ENCODE data around the gene ATAD1. TPM values are rescaled to one million over a fixed set of nuclear protein-coding genes. Genes with fewer than 3 reads are reported as not detected.

The ATAD1 gene
- total and polyA plus RNA-seq, 5 donors from 2014 or later = 31.5 to 50.1 (median 33.9) TPM

DNA sequence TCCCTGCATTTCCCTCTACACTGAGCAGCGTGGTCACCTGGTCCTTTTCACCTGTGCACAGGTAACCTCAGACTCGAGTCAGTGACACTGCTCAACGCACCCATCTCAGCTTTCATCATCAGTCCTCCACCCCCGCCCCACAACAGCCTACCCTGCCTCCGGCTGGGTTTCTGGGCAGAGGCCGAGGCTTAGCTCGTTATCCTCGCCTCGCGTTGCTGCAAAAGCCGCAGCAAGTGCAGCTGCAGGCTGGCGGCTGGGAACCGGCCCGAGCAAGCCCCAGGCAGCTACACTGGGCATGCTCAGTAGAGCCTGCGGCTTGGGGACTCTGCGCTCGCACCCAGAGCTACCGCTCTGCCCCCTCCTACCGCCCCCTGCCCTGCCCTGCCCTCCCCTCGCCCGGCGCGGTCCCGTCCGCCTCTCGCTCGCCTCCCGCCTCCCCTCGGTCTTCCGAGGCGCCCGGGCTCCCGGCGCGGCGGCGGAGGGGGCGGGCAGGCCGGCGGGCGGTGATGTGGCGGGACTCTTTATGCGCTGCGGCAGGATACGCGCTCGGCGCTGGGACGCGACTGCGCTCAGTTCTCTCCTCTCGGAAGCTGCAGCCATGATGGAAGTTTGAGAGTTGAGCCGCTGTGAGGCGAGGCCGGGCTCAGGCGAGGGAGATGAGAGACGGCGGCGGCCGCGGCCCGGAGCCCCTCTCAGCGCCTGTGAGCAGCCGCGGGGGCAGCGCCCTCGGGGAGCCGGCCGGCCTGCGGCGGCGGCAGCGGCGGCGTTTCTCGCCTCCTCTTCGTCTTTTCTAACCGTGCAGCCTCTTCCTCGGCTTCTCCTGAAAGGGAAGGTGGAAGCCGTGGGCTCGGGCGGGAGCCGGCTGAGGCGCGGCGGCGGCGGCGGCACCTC lies 45.3 kb upstream of the ATAD1 start, which contains the start of the genes KLLN and PTEN:
KLLN (minus strand) TSS at position 481 of the 891 bp plus-strand sequence. CDS start 1,046 bp downstream, outside the sequence.
PTEN (plus strand) TSS at position 573 of the 891 bp plus-strand sequence. CDS start 845 bp downstream, outside the sequence.
- Histone ChIP-seq H3K27me3 (ENCODE audit: control insufficient read depth, insufficient read depth, low read length) (no peaks in the 10 kb centered on the region), H3K4me3 (ENCODE audit: low read depth, low read length) (peak within 1 kb of the TSS; percentile 99), H3K36me3 (ENCODE audit: control insufficient read depth, insufficient read depth, low read length) (no peaks in the 10 kb centered on the region), H3K4me1 (ENCODE audit: control insufficient read depth, insufficient read depth, low read length, poor library complexity, severe bottlenecking) (peaks cover 52% of the 10 kb centered on the region), H3K9me3 (ENCODE audit: control insufficient read depth in 2 of 2, low read length in 2 of 2) (no peaks in the 10 kb centered on the region), H3K27ac (ENCODE audit: insufficient read depth, low read length, poor library complexity, severe bottlenecking) (peak within 1 kb of the TSS; percentile 90)
- Mint-ChIP-seq H3K27ac (peak within 1 kb of the TSS; percentile 96 to 99 (median 97)), H3K9me3 (peaks cover 0 to 3% (median 0%) of the 10 kb centered on the region in 7 donors), H3K4me3 (peak within 1 kb of the TSS; percentile 97 to 98 (median 98)), H3K4me1 (peaks cover 28 to 44% (median 36%) of the 10 kb centered on the region in 4 donors), H3K36me3 (peaks cover 4% of the 10 kb centered on the region), H3K27me3 (peaks cover 16% of the 10 kb centered on the region)
- peak; percentile 75 to 89 (median 83) for DNase-seq
- ATAC-seq (ENCODE audit: low read depth in 2 of 2) = peak; percentile 33 to 38

DNA sequence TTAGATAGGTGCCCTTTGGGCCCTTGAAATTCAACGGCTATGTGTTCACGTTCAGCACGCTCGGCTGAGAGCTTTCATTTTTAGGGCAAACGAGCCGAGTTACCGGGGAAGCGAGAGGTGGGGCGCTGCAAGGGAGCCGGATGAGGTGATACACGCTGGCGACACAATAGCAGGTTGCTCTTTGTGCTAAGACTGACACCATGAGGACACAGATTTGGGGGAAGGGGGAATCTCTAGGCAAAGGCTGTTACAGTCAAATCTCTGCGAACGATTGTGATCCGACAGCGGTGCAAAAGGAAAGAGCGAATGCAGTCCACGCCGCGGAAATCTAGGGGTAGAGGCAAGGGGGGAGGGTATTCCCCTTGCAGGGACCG lies 44.6 kb upstream of the ATAD1 start:
- H3K4me1 Mint-ChIP-seq = peaks cover 28 to 38% (median 34%) of the 10 kb centered on the region in 4 donors
- no peaks in the 10 kb centered on the region for H3K36me3 ChIP-seq (ENCODE audit: control insufficient read depth, insufficient read depth, low read length)
- ATAC-seq (ENCODE audit: low read depth in 2 of 2) (peak; percentile 42 to 53), DNase-seq (peak in 2 of 3 donors; percentile 60 to 89)
- peaks cover 4% of the 10 kb centered on the region for H3K36me3 Mint-ChIP-seq
- H3K27ac ChIP-seq (ENCODE audit: insufficient read depth, low read length, poor library complexity, severe bottlenecking) = peak overlapping the region; percentile 90
- no peaks in the 10 kb centered on the region for H3K9me3 ChIP-seq (ENCODE audit: control insufficient read depth in 2 of 2, low read length in 2 of 2)
- H3K27me3 ChIP-seq (ENCODE audit: control insufficient read depth, insufficient read depth, low read length) = no peaks in the 10 kb centered on the region
- H3K27me3 Mint-ChIP-seq = peaks cover 16% of the 10 kb centered on the region
- H3K4me3 Mint-ChIP-seq = peak overlapping the region; percentile 96 to 98 (median 97)
- peak overlapping the region; percentile 96 to 99 (median 97) for H3K27ac Mint-ChIP-seq
- peaks cover 0 to 3% (median 0%) of the 10 kb centered on the region in 7 donors for H3K9me3 Mint-ChIP-seq
- H3K4me1 ChIP-seq (ENCODE audit: control insufficient read depth, insufficient read depth, low read length, poor library complexity, severe bottlenecking) = peaks cover 46% of the 10 kb centered on the region
- H3K4me3 ChIP-seq (ENCODE audit: low read depth, low read length) = peak overlapping the region; percentile 93

DNA sequence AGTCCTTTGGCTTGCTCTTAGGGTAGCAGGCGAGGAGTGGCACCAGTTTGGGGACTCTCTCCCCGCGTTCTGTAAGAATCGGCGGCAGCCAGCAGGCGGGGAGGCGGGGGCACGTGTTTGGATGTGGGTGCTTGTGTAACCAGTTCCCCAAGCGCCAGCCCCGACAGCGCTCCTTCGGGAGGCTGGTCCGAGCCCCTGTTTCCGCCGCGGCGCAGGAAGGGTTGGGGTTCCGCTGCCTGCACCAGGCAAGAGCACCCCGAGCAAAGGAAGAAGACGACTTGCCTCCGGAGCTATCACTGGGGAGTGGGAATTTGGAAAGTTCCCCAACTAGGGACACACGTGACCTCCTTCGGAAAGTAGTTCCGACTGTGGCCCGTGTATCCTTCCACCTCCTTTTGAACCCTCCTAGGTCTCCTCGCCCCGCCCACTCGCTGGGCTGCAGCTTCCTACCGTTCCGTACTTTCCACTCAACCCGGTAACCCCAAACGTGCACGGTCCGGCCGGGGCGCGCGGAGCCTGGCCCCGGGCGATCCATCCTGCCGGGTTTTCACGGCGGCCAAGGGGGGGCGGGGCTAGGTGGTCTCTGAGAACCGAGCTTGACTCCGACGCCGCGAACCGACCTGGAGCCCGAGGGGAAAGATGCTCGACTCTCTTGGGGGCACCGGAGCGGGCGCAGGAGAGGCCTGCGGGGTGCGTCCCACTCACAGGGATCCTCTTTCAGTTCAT lies 44.1 kb upstream of the ATAD1 start:
- peak; percentile 88 to 99 (median 92) for DNase-seq
- peak overlapping the region; percentile 90 for H3K27ac ChIP-seq (ENCODE audit: insufficient read depth, low read length, poor library complexity, severe bottlenecking)
- H3K4me1 Mint-ChIP-seq = peaks cover 27 to 34% (median 31%) of the 10 kb centered on the region in 4 donors
- no peaks in the 10 kb centered on the region for H3K36me3 ChIP-seq (ENCODE audit: control insufficient read depth, insufficient read depth, low read length)
- H3K9me3 ChIP-seq (ENCODE audit: control insufficient read depth in 2 of 2, low read length in 2 of 2) = no peaks in the 10 kb centered on the region
- no peaks in the 10 kb centered on the region for H3K27me3 ChIP-seq (ENCODE audit: control insufficient read depth, insufficient read depth, low read length)
- peaks cover 0 to 3% (median 0%) of the 10 kb centered on the region in 7 donors for H3K9me3 Mint-ChIP-seq
- peaks cover 40% of the 10 kb centered on the region for H3K4me1 ChIP-seq (ENCODE audit: control insufficient read depth, insufficient read depth, low read length, poor library complexity, severe bottlenecking)
- peaks cover 16% of the 10 kb centered on the region for H3K27me3 Mint-ChIP-seq
- H3K4me3 ChIP-seq (ENCODE audit: low read depth, low read length) = peak overlapping the region; percentile 93
- H3K4me3 Mint-ChIP-seq = peak overlapping the region; percentile 96 to 98 (median 97)
- peaks cover 4% of the 10 kb centered on the region for H3K36me3 Mint-ChIP-seq
- peak overlapping the region; percentile 96 to 99 (median 97) for H3K27ac Mint-ChIP-seq
- ATAC-seq (ENCODE audit: low read depth in 2 of 2) = peak; percentile 73 to 75

GRCh38 chr10:87861566-87861952 lies 43.5 kb upstream of the ATAD1 start:
- Mint-ChIP-seq H3K4me1 (peaks cover 23 to 30% (median 27%) of the 10 kb centered on the region in 4 donors), H3K9me3 (peaks cover 0 to 3% (median 0%) of the 10 kb centered on the region in 7 donors), H3K4me3 (peak overlapping the region; percentile 96 to 98 (median 97)), H3K27ac (peak overlapping the region; percentile 96 to 99 (median 97)), H3K27me3 (peaks cover 16% of the 10 kb centered on the region), H3K36me3 (peaks cover under 1% of the 10 kb centered on the region)
- DNase-seq (no peak), ATAC-seq (ENCODE audit: low read depth in 2 of 2) (no peak)
- Histone ChIP-seq H3K4me1 (ENCODE audit: control insufficient read depth, insufficient read depth, low read length, poor library complexity, severe bottlenecking) (peaks cover 39% of the 10 kb centered on the region), H3K27ac (ENCODE audit: insufficient read depth, low read length, poor library complexity, severe bottlenecking) (peak overlapping the region; percentile 90), H3K36me3 (ENCODE audit: control insufficient read depth, insufficient read depth, low read length) (no peaks in the 10 kb centered on the region), H3K27me3 (ENCODE audit: control insufficient read depth, insufficient read depth, low read length) (no peaks in the 10 kb centered on the region), H3K4me3 (ENCODE audit: low read depth, low read length) (peak overlapping the region; percentile 93), H3K9me3 (ENCODE audit: control insufficient read depth in 2 of 2, low read length in 2 of 2) (no peaks in the 10 kb centered on the region)

GRCh38 chr10:87860816-87861403 lies 42.9 kb upstream of the ATAD1 start:
- DNase-seq = no peak
- H3K36me3 ChIP-seq (ENCODE audit: control insufficient read depth, insufficient read depth, low read length) = no peaks in the 10 kb centered on the region
- Mint-ChIP-seq H3K27me3 (peaks cover 16% of the 10 kb centered on the region), H3K4me3 (peak overlapping the region; percentile 96 to 98 (median 97)), H3K9me3 (peaks cover 0 to 3% (median 0%) of the 10 kb centered on the region in 7 donors), H3K36me3 (no peaks in the 10 kb centered on the region), H3K4me1 (peaks cover 21 to 27% (median 24%) of the 10 kb centered on the region in 4 donors), H3K27ac (peak overlapping the region; percentile 96 to 99 (median 97))
- peak overlapping the region; percentile 93 for H3K4me3 ChIP-seq (ENCODE audit: low read depth, low read length)
- ATAC-seq (ENCODE audit: low read depth in 2 of 2) = no peak
- peaks cover 33% of the 10 kb centered on the region for H3K4me1 ChIP-seq (ENCODE audit: control insufficient read depth, insufficient read depth, low read length, poor library complexity, severe bottlenecking)
- peak overlapping the region; percentile 90 for H3K27ac ChIP-seq (ENCODE audit: insufficient read depth, low read length, poor library complexity, severe bottlenecking)
- H3K9me3 ChIP-seq (ENCODE audit: control insufficient read depth in 2 of 2, low read length in 2 of 2) = no peaks in the 10 kb centered on the region
- no peaks in the 10 kb centered on the region for H3K27me3 ChIP-seq (ENCODE audit: control insufficient read depth, insufficient read depth, low read length)

- H3K27ac ChIP-seq (ENCODE audit: insufficient read depth, low read length, poor library complexity, severe bottlenecking) = peak overlapping the region; percentile 38
- peaks cover 27% of the 10 kb centered on the region for H3K4me1 ChIP-seq (ENCODE audit: control insufficient read depth, insufficient read depth, low read length, poor library complexity, severe bottlenecking)
- Mint-ChIP-seq H3K9me3 (peaks cover 0 to 3% (median 0%) of the 10 kb centered on the region in 7 donors), H3K27me3 (peaks cover 16% of the 10 kb centered on the region), H3K4me1 (peaks cover 17 to 27% (median 21%) of the 10 kb centered on the region in 4 donors), H3K27ac (peak overlapping the region; percentile 79 to 97 (median 96)), H3K36me3 (no peaks in the 10 kb centered on the region), H3K4me3 (peak overlapping the region; percentile 60 to 97 (median 81))
- H3K27me3 ChIP-seq (ENCODE audit: control insufficient read depth, insufficient read depth, low read length) = no peaks in the 10 kb centered on the region
- ATAC-seq (ENCODE audit: low read depth in 2 of 2) (peak in 1 of 2 donors; percentile 8), DNase-seq (peak; percentile 10 to 70 (median 66))
- H3K4me3 ChIP-seq (ENCODE audit: low read depth, low read length) = peak overlapping the region; percentile 4
- H3K36me3 ChIP-seq (ENCODE audit: control insufficient read depth, insufficient read depth, low read length) = no peaks in the 10 kb centered on the region
- H3K9me3 ChIP-seq (ENCODE audit: control insufficient read depth in 2 of 2, low read length in 2 of 2) = no peaks in the 10 kb centered on the region
Observed at GRCh38 chr10:87860156-87860795, 42.2 kb upstream of the ATAD1 start.
